ELR (cell line): Measurements from ENCODE around the gene OR1D5.
A peak's percentile ranks its signal among the peaks of the same experiment; 100 is the strongest.
"Not testable (repeated sequence)": the region's sequence is repeated elsewhere in the genome, so short reads cannot be mapped to it uniquely, and the experiment has no call there.

Experiments used
- DNase-seq: peaks from one replicate; pipeline ENCODE4 v3.0.0-alpha.2; 2015; ENCODE audit warnings: low read depth

The OR1D5 gene

GRCh38 chr17:3063507-3063906 lies at the start of gene OR1D5:
TSS of gene OR1D5 (minus strand) at chr17:3063607. CDS start at chr17:3063607, 0 bp downstream.
- DNase-seq, result not testable (repeated sequence)

- no peak for DNase-seq
These were observed 40.9 kb upstream of the OR1D5 start, which contains the start of gene OR1D2 for GRCh38 chr17:3104322-3104721. TSS of gene OR1D2 (minus strand) at chr17:3104422. CDS start at chr17:3092996, 11,426 bp downstream.

DNA sequence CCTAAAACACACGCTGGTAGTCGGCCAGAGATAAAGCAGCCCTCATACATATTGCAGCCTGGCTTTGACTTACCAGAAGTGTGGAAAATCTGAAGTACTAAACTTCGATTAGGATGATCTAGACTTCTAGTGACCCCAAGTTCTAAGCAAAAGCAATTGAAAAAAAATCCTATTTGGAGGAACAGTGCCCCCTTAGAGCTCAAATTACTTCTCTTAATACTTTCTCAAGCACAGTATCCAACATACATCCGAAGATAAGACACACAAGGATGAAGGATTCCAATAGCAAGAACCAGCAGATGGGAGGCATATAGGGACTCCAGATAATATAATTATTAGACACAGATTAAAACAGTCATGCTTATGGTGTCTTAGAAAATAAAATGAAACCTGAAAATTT lies 10.4 kb upstream of the OR1D5 start:
- not testable (repeated sequence) for DNase-seq

- not testable (repeated sequence) for DNase-seq
These were observed 1.8 kb upstream of the OR1D5 start for GRCh38 chr17:3065192-3065591.

GRCh38 chr17:3062824-3063377 lies 506 bp downstream of the OR1D5 start:
- not testable (repeated sequence) for DNase-seq

DNA sequence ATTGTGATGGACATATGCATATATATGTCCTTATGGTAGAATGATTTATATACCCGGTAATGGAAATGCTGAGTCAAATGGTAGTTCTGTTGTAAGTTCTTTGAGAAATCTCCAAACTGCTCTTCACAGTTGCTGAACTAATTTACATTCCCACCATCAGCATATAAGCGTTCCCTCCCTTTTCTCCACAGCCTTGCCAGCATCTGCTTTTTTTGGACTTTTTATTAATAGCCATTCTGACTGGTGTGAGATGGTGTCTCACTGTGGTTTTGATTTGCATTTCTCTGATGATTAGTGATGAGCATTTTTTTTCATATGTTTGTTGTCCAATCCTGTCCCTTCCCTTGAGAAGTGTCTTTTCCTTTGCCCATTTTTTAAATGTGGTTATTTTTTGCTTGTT lies 8.5 kb downstream of the OR1D5 start:
- not testable (repeated sequence) for DNase-seq

DNA sequence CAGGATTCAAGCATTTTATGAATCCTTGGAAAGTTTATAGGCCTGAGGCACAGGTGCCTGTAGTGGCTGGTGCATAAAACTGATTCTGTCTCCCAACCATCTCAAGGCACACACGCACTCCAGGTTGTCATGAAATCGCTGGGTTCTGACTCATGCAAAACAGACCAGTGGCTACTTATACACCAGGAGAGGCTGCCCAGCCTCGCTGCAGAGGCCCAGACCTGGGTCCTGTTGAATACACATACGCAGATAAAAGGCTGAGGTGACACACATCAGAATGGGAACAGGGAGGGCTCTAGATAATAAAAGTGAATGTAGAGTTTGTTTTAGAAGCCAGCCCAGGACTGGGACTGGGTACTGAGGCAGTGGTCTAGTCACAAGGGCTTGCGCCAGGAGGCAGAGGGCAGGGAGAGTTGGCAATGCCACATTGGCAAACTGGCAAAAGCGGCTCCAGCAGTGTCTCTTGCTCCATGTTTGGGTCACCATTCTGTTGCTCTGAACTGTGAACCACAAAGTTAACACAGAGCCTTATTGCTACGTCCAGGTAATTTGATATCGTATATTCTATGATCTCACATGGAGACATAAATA lies 13.6 kb downstream of the OR1D5 start:
- DNase-seq, result no peak

GRCh38 chr17:3048727-3049471 lies 14.5 kb downstream of the OR1D5 start:
- peak; percentile 86 for DNase-seq

DNA sequence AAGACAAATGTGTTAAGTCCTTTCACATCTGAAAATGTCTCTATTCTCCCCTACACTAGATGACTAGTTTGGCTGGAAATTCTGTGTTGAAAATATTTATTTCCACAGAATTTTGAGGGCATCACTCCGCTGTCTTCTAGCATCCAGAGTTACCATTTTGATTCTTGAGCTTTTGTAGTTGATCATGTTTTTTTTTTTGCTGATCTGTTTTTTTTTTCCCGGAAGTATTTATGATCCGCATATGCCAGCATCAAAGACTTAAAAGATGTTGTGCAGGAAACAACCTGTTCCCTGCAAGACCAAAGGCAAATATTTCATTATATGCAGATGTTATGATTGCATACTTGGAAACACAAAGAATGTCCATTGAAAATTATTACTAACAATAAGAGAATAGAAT lies 16.7 kb downstream of the OR1D5 start:
- DNase-seq, result no peak

DNA sequence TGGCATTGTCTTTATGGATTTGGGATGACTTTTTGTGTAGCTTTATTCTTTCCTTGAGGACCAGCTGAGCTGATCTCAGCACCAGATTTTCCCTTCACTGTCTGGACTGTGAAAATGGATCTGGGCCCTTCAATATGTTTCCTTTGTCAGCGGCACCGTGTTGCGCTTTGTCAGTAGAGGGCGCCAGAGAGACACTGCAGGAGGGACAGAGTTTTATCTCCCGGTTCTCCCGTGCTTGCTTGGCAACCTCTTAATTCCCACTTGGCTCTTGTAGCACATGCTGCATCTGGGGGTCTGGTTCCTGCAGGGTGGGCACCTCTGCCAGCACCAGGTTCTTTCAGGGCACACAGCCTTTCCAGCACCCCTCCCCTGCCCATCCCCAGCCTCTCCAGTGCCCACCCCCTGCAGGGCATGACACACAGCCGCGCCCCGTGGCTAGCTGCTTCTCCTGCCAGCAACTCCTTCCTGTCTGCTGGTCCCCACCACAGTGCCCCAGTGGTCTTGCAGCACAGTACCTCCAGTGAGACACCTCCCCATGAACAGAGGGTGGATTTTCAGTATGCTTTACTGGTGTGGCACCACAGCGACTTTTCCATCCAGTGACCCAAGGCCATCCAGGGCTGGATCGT lies 19.6 kb downstream of the OR1D5 start:
- peak; percentile 19 for DNase-seq

DNA sequence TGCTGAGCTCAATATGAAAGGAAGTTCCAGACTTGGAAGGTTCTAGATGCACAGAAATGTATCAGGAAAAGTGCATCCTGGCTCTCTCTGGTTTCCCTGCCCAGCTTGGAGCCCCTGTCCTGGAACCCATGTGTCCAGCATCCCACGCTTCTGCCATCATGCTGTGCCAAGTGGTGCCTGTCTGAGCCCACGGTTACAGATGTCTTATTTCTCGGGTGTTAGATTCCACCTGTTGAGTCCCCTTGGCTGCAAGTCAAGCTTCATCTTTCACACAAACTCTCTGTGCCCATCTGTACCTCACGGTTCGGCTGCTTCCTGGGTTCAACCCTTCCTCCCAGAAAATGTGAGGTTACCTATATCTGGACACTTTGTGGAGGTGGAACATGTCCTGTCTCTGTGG lies 22.5 kb downstream of the OR1D5 start:
- DNase-seq, result no peak

GRCh38 chr17:3039736-3040135 lies 23.7 kb downstream of the OR1D5 start:
- no peak for DNase-seq

GRCh38 chr17:3038941-3039340 lies 24.5 kb downstream of the OR1D5 start:
- no peak for DNase-seq

DNA sequence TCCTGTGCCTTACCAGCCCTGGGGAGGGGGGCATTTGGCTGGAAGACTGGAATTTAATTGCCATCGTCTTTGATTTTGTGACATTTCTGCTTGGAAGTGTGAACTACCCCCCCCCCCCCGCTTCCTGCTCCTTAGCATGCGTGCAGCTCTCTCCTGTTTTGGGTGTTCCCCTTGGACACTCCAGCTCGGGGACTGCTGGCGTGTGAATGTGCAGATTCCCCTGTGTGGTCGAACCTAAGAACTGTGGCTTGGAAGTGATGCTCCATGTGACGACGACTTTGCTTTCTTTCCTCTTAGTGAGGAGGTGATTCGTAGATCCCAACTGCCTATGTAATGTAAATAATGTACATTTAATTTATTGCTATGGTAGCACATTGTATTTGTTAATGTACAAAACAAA lies 26.1 kb downstream of the OR1D5 start:
- no peak for DNase-seq

DNA sequence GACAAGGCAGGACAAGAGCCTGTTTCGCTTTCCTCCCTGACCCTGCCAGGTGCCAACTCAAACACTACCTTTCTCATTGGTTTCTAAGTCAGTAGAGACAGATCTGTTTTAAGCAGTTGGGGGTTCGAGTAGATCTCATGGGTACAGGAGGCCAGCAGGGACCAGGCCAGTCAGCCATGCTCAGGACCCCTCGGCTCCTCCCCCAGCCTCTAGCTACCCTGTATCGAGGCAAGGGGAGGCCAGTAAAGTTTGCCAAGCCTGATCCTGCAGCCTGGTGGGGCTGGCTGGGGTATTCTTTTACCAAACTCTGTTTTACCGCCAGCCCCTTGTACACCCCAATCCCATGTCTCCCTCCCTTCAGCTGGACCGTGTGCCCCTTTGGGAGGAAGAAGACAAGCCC lies 26.6 kb downstream of the OR1D5 start:
- no peak for DNase-seq

DNA sequence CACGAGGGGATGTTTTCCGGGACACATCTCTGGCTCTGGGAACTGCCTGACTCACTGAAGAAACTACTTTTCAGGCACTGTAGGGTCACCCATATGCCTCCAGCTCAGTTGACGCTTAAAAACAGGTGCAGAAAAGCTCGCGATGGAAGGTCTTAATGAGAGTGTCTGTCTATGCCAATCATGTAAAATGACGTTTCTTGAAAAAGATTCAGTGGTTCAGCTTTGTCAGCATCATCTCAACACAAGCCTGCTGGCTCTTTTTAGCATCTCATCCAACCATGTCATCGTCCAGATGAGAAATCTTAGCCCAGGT lies 27.5 kb downstream of the OR1D5 start:
- DNase-seq, result no peak

DNA sequence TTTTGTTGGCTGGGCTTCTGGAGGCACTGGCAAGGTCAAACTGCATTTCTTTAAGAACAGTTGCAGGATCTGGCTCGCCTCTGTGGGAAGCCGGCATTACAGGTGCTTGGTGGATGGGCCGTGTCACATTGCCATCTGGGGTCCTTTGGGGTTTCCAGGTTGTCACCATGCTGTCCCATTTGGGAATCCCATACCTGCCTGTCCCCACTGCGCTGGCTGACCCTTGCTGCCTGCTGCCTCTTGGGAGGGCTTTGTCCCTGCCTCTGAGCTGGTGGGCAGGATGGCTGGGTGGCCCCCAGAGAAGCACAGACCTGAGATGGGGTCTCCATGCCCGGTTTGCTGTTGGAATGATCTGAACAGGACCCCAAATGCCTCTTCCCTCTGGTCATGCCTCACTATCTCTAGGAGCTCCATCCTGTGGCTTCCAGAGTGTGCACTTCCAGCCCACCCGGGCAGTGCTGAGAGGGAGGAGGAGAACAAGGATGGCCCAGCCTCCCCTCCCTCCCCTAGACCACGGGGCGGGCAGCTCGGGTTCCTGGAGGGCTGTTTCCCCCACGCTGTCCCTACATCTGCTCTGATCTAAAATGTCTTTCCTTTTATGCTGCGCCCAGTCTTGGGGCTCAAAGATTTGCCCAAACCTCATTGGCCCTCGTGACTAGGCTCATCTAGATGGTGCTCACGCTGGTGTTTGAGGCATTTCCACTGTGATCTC lies 28.0 kb downstream of the OR1D5 start:
- no peak for DNase-seq

GRCh38 chr17:3034578-3034920 lies 28.9 kb downstream of the OR1D5 start:
- no peak for DNase-seq

DNA sequence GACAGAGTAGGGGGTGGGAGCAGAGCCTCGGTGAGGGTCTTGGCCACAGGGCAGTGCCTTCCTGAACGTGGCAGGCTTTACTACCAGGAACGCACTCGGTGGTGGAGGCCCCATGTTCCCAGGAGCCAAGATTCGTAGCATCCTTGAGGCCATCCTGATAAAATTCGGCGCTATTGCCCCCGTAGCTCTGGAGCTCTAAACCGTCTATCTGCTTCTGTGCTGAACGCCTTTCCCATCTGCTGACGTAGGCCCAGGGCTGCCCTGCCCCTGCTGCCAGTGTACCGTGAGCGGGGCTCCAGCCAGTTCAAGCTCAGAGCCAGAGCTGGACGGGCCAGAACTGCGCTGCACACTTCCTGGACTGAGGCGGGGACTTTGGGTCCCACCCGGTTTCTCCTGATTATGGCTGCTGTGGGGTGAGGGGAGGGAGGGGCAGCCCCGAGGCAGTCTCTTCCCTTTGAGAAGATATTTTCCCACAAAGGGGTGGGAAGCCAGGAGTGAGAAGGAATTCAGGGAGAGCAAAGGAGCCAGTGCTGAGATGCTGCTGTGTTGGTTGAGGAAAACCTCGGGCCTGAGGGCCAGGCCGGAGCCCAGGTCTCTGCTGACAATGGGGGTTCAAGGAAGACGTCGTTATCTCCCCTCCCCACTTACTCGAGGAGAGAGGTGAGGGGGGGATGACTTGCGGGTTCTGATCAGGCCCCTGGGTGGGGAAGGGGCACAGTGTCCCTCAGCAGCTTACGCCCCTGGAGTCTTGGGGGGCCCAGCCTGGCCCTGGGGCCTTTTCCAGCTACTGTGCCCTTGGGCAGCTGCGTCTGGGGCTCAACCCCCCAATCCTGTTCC lies 29.4 kb downstream of the OR1D5 start:
- no peak for DNase-seq

DNA sequence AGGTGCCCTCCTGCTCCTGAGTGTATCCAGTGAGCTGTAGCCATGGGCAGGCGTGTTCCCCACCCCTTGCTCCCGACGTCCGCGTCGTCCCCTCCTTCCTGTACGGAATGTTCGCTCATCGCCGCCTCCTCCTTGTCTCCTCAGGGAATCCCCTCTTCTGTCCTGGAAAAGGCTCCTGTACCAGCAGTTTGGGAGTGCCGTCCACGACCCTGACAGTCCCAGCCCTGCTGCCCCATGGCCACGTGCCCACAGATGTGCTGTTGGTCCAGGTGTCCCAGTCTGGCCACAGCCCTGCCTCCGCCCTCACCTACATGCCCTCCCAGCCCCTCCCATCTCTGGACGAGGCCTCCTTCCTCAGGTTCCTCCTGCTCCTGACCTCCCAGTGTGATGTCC lies 30.2 kb downstream of the OR1D5 start:
- DNase-seq, result no peak
